Keratinocyte (primary cell): ENCODE data around the gene GLRX5. TPM values are rescaled to one million over a fixed set of nuclear protein-coding genes. Genes with fewer than 3 reads are reported as not detected.

Experiments used
- DNase-seq: peaks from one replicate; pipeline ENCODE4 v3.0.0-alpha.2; 2011; ENCODE audit warnings: low read depth, missing footprints, low spot score
- FAIRE-seq: peaks from 2 replicates; lab custom pipeline; 2011; peaks lifted over from hg19 to GRCh38; lab: Jason Lieb, UNC
- H2AFZ ChIP-seq: 2 replicates; pipeline ENCODE4 v1.6.0; 2012; ENCODE audit warnings: low read length, control low read depth, inconsistent platforms; ENCODE audit not compliant: control insufficient read depth
- H3K27ac ChIP-seq: 2 replicates; pipeline ENCODE4 v1.5.1; 2011; ENCODE audit warnings: low read length; ENCODE audit not compliant: control insufficient read depth, insufficient read depth
- H3K27me3 ChIP-seq: 3 replicates; pipeline ENCODE4 v1.6.0; 2011; ENCODE audit warnings: low read length; ENCODE audit not compliant: control insufficient read depth, insufficient read depth; ENCODE audit errors: extremely low read depth
- H3K36me3 ChIP-seq, 2 experiments: 2 replicates in 1 of 2; 3 replicates in 1 of 2; pipeline ENCODE4 v1.5.1; 2011; ENCODE audit warnings: low read length in 2 of 2, mild to moderate bottlenecking in 1 of 2; ENCODE audit not compliant: control insufficient read depth in 2 of 2, insufficient read depth in 2 of 2; ENCODE audit errors: extremely low read depth in 1 of 2
- H3K4me1 ChIP-seq: 3 replicates; pipeline ENCODE4 v1.5.1; 2011; ENCODE audit warnings: low read length; ENCODE audit not compliant: control insufficient read depth, insufficient read depth; ENCODE audit errors: extremely low read depth
- H3K4me2 ChIP-seq: 3 replicates; pipeline ENCODE4 v1.6.0; 2011; ENCODE audit warnings: low read depth, low read length; ENCODE audit not compliant: control insufficient read depth, insufficient read depth; ENCODE audit errors: extremely low read depth
- H3K4me3 ChIP-seq, 3 experiments: fragments of 200-600 bp in 1 of 3; sonication (generic) in 1 of 3; 2 replicates in 2 of 3; 3 replicates in 1 of 3; pipeline ENCODE4 v1.5.1; 2011 to 2016; ENCODE audit warnings: low read length in 3 of 3, mild to moderate bottlenecking in 3 of 3, control low read depth in 2 of 3, inconsistent platforms in 1 of 3, low read depth in 1 of 3, mixed read lengths in 1 of 3, mixed run types in 1 of 3, moderate library complexity in 1 of 3; ENCODE audit not compliant: control insufficient read depth in 2 of 3, insufficient read depth in 2 of 3; ENCODE audit errors: extremely low read depth in 1 of 3
- H3K79me2 ChIP-seq: 2 replicates; pipeline ENCODE4 v1.6.0; 2012; ENCODE audit warnings: low read length; ENCODE audit not compliant: control insufficient read depth, insufficient read depth
- H3K9ac ChIP-seq: 3 replicates; pipeline ENCODE4 v1.6.0; 2011; ENCODE audit warnings: low read length; ENCODE audit not compliant: control insufficient read depth, insufficient read depth; ENCODE audit errors: extremely low read depth
- H3K9me1 ChIP-seq: 3 replicates; pipeline ENCODE4 v1.6.0; 2011; ENCODE audit warnings: low read length; ENCODE audit not compliant: control insufficient read depth, insufficient read depth; ENCODE audit errors: extremely low read depth
- H3K9me3 ChIP-seq: 2 replicates; pipeline ENCODE4 v1.5.1; 2012; ENCODE audit warnings: low read depth, low read length; ENCODE audit not compliant: control insufficient read depth
- H4K20me1 ChIP-seq: 3 replicates; pipeline ENCODE4 v1.6.0; 2011; ENCODE audit warnings: low read length; ENCODE audit not compliant: control insufficient read depth, insufficient read depth; ENCODE audit errors: extremely low read depth
- CTCF ChIP-seq, 3 experiments: IDR thresholded peaks in 1 of 3; conservative IDR thresholded peaks in 1 of 3; optimal IDR thresholded peaks in 1 of 3; 2 replicates in 2 of 3; 3 replicates in 1 of 3; pipeline versions ENCODE3 to v1.5.1; 2011; ENCODE audit warnings: low read length in 3 of 3, mild to moderate bottlenecking in 3 of 3, moderate library complexity in 2 of 3, control low read depth in 1 of 3, inconsistent platforms in 1 of 3; ENCODE audit not compliant: insufficient read depth in 2 of 3; ENCODE audit errors: extremely low read depth in 1 of 3
- EZH2 ChIP-seq: IDR thresholded peaks from one replicate; pipeline ENCODE4 v1.6.1; 2012; ENCODE audit warnings: inconsistent platforms, mild to moderate bottlenecking, low read length, moderate library complexity
- dilution Hi-C: fragments of 300-500 bp; cut with MboI; formaldehyde crosslinking; loops from one replicate; pipeline ENCODE4 v1.7.0; 2020; ENCODE audit warnings: low sequenced_read_pairs; ENCODE audit not compliant: extremely low pct_ligation_motif_present
- polyA plus RNA-seq, 5 experiments: library from polyadenylated mRNA; depleted of rRNA in 3 of 5; stranded (reverse) in 3 of 5; stranded (forward) in 1 of 5; unstranded in 1 of 5; fragments of >200 nt; gene quantifications; 1 replicate in 1 of 5; 2 replicates in 3 of 5; 3 replicates in 1 of 5; pipeline versions ENCODE4 v1.2.1 to v1.2.3, GENCODE V29; 2011 to 2012; ENCODE audit warnings: missing spikeins in 2 of 5, low read depth in 1 of 5, low replicate concordance in 1 of 5

Gene GLRX5
- polyA plus RNA-seq, 1 donor (not counting 4 experiments of a cell fraction or from before 2014, with no cell fraction given), result 60.9 TPM

- dilution Hi-C loops, result no loop called here
Observed at GRCh38 chr14:95486875-95487668, 47.8 kb upstream of the GLRX5 start.

GRCh38 chr14:95487669-95488084, 47.2 kb upstream of the GLRX5 start:
- no peaks in the 10 kb centered on the region for H3K9me3 ChIP-seq
- H3K9me1 ChIP-seq, result peaks cover 6% of the 10 kb centered on the region
- H3K4me3 ChIP-seq, result no peak overlapping the region
- H3K79me2 ChIP-seq, result no peaks in the 10 kb centered on the region
- no peak overlapping the region for H2AFZ ChIP-seq
- peaks cover 39% of the 10 kb centered on the region for H3K4me1 ChIP-seq
- no peak overlapping the region for H3K4me2 ChIP-seq
- TF ChIP-seq CTCF (optimal IDR thresholded peaks at IDR 0.05 in 1 of 3, IDR thresholded peaks at IDR 0.05 in 1 of 3, conservative IDR thresholded peaks at IDR 0.05 in 1 of 3; ENCODE audit: extremely low read depth in 1 of 3, insufficient read depth in 2 of 3, low read length in 3 of 3), result no peak
- no peak for TF ChIP-seq EZH2
- dilution Hi-C loops, result no loop called here
- no peak overlapping the region for H3K27ac ChIP-seq
- no peak overlapping the region for H3K9ac ChIP-seq
- FAIRE-seq, result no peak
- no peak for DNase-seq
- no peaks in the 10 kb centered on the region for H3K27me3 ChIP-seq
- H4K20me1 ChIP-seq, result peaks cover 5% of the 10 kb centered on the region
- no peaks in the 10 kb centered on the region for H3K36me3 ChIP-seq

More at GRCh38 chr14:95486875-95487668, 47.8 kb upstream of the GLRX5 start:
- Histone ChIP-seq H3K36me3 (no peaks in the 10 kb centered on the region), H3K79me2 (no peaks in the 10 kb centered on the region), H2AFZ (no peak overlapping the region), H4K20me1 (peaks cover 5% of the 10 kb centered on the region), H3K9ac (no peak overlapping the region), H3K4me3 (no peak overlapping the region), H3K9me1 (peaks cover 7% of the 10 kb centered on the region), H3K4me1 (peaks cover 40% of the 10 kb centered on the region), H3K27ac (no peak overlapping the region), H3K9me3 (no peaks in the 10 kb centered on the region), H3K4me2 (no peak overlapping the region), H3K27me3 (no peaks in the 10 kb centered on the region)
- no peak for FAIRE-seq
- TF ChIP-seq CTCF (optimal IDR thresholded peaks at IDR 0.05 in 1 of 3, IDR thresholded peaks at IDR 0.05 in 1 of 3, conservative IDR thresholded peaks at IDR 0.05 in 1 of 3; ENCODE audit: extremely low read depth in 1 of 3, insufficient read depth in 2 of 3, low read length in 3 of 3), result no peak
- DNase-seq, result no peak
